Loucy (cell line): ENCODE results near the gene AK2.

Experiments used
- H2AFZ ChIP-seq: fragments of 200-600 bp; sonication (generic); 2 replicates; pipeline ENCODE4 v1.6.0; 2016; ENCODE audit warnings: antibody characterized with exemption, mild to moderate bottlenecking, low read length, moderate library complexity
- H3F3A ChIP-seq: fragments of 200-600 bp; 2 replicates; pipeline ENCODE4 v1.6.0; 2016; ENCODE audit warnings: antibody characterized with exemption, low read depth, mild to moderate bottlenecking
- H3K27me3 ChIP-seq: fragments of 200-600 bp; sonication (generic); 2 replicates; pipeline ENCODE4 v1.6.1; 2014; ENCODE audit warnings: low read length, mild to moderate bottlenecking; ENCODE audit not compliant: insufficient read depth, poor library complexity, severe bottlenecking
- H3K36me3 ChIP-seq: fragments of 200-600 bp; sonication (generic); 2 replicates; pipeline ENCODE4 v1.6.1; 2016; ENCODE audit warnings: low read length; ENCODE audit not compliant: insufficient read depth
- H3K4me1 ChIP-seq: fragments of 200-600 bp; sonication (generic); 2 replicates; pipeline ENCODE4 v1.5.1; 2014; ENCODE audit warnings: low read length, mild to moderate bottlenecking; ENCODE audit not compliant: insufficient read depth, poor library complexity, severe bottlenecking
- H3K4me2 ChIP-seq: fragments of 200-600 bp; sonication (generic); 2 replicates; pipeline ENCODE4 v1.6.0; 2014; ENCODE audit warnings: antibody characterized with exemption, low read length, low read depth, mild to moderate bottlenecking; ENCODE audit not compliant: poor library complexity, severe bottlenecking
- H3K4me3 ChIP-seq: fragments of 200-600 bp; sonication (generic); 2 replicates; pipeline ENCODE4 v1.5.1; 2014; ENCODE audit warnings: low read length, mild to moderate bottlenecking, mixed read lengths; ENCODE audit not compliant: poor library complexity, severe bottlenecking
- H3K79me2 ChIP-seq: fragments of 200-600 bp; sonication (generic); 2 replicates; pipeline ENCODE4 v1.6.1; 2014; ENCODE audit warnings: low read length; ENCODE audit not compliant: insufficient read depth
- H3K9ac ChIP-seq: fragments of 200-600 bp; sonication (generic); 2 replicates; pipeline ENCODE4 v1.6.0; 2014; ENCODE audit warnings: mild to moderate bottlenecking, low read depth, low read length, moderate library complexity; ENCODE audit not compliant: poor library complexity, severe bottlenecking
- H3K9me2 ChIP-seq: fragments of 200-600 bp; sonication (generic); replicated peaks from 2 replicates; pipeline ENCODE4 v1.6.1; 2016; ENCODE audit warnings: low read depth, low read length, mixed read lengths
- H3K9me3 ChIP-seq: fragments of 200-600 bp; sonication (generic); 2 replicates; pipeline ENCODE4 v1.6.1; 2014; ENCODE audit warnings: mild to moderate bottlenecking, antibody characterized with exemption, low read length, low read depth; ENCODE audit not compliant: insufficient read depth
- H4K20me1 ChIP-seq: fragments of 200-600 bp; sonication (generic); 2 replicates; pipeline ENCODE4 v1.6.0; 2014; ENCODE audit warnings: antibody characterized with exemption, low read length, mild to moderate bottlenecking; ENCODE audit not compliant: insufficient read depth, poor library complexity, severe bottlenecking
- CTCF ChIP-seq: fragments of 200-600 bp; sonication (generic); conservative IDR thresholded peaks from 2 replicates; pipeline ENCODE4 v1.5.1; 2014; ENCODE audit warnings: mild to moderate bottlenecking, antibody characterized with exemption, low read length
- EZH2phosphoT487 ChIP-seq: fragments of 200-600 bp; IDR thresholded peaks from 2 replicates; pipeline ENCODE4 v1.6.1; 2018; ENCODE audit warnings: antibody characterized with exemption, mild to moderate bottlenecking, moderate library complexity, borderline replicate concordance

Gene AK2

GRCh38 chr1:33021567-33022431 is 14.9 kb downstream of the AK2 start:
- no peak overlapping the region for H2AFZ ChIP-seq
- no peaks in the 10 kb centered on the region for H3K9me3 ChIP-seq
- H3K36me3 ChIP-seq = peaks cover 76% of the 10 kb centered on the region
- no peak overlapping the region for H3K9ac ChIP-seq
- H3K9me2 ChIP-seq = no peaks in the 10 kb centered on the region
- H3K79me2 ChIP-seq = peaks cover 36% of the 10 kb centered on the region
- H3K27me3 ChIP-seq = no peaks in the 10 kb centered on the region
- no peaks in the 10 kb centered on the region for H3K4me1 ChIP-seq
- TF ChIP-seq CTCF (no peak), EZH2phosphoT487 (no peak)
- peaks cover 13% of the 10 kb centered on the region for H4K20me1 ChIP-seq
- H3F3A ChIP-seq = no peaks in the 10 kb centered on the region
- H3K4me2 ChIP-seq = no peak overlapping the region
- no peak overlapping the region for H3K4me3 ChIP-seq

- no peak overlapping the region for H3K9ac ChIP-seq
- H3K4me3 ChIP-seq = no peak overlapping the region
- no peaks in the 10 kb centered on the region for H3F3A ChIP-seq
- H4K20me1 ChIP-seq = peaks cover 4% of the 10 kb centered on the region
- no peaks in the 10 kb centered on the region for H3K9me3 ChIP-seq
- no peak for TF ChIP-seq CTCF
- no peak for TF ChIP-seq EZH2phosphoT487
- no peak overlapping the region for H3K4me2 ChIP-seq
- H3K79me2 ChIP-seq = peaks cover 8% of the 10 kb centered on the region; the same call in 1 of the 2 replicates
- H3K9me2 ChIP-seq = no peaks in the 10 kb centered on the region
- H2AFZ ChIP-seq = no peak overlapping the region
- no peaks in the 10 kb centered on the region for H3K27me3 ChIP-seq
- no peaks in the 10 kb centered on the region for H3K4me1 ChIP-seq
- H3K36me3 ChIP-seq = peaks cover 85% of the 10 kb centered on the region
Measured at GRCh38 chr1:33018112-33018511, 18.6 kb downstream of the AK2 start.

GRCh38 chr1:33017175-33017574 is 19.5 kb downstream of the AK2 start:
- Histone ChIP-seq H3F3A (no peaks in the 10 kb centered on the region), H3K9me3 (no peaks in the 10 kb centered on the region), H3K27me3 (no peaks in the 10 kb centered on the region), H3K4me3 (no peak overlapping the region), H3K79me2 (no peaks in the 10 kb centered on the region), H3K9ac (no peak overlapping the region), H3K9me2 (no peaks in the 10 kb centered on the region), H3K4me1 (no peaks in the 10 kb centered on the region), H4K20me1 (no peaks in the 10 kb centered on the region), H3K36me3 (peaks cover 85% of the 10 kb centered on the region), H2AFZ (no peak overlapping the region), H3K4me2 (no peak overlapping the region)
- TF ChIP-seq EZH2phosphoT487 = no peak
- no peak for TF ChIP-seq CTCF
